ENCODE results near the gene DCTPP1. TPM values are rescaled to one million over a fixed set of nuclear protein-coding genes. Genes with fewer than 3 reads are reported as not detected.
A peak's percentile ranks its signal among the peaks of the same experiment; 100 is the strongest.
"Not testable (repeated sequence)": the region's sequence is repeated elsewhere in the genome, so short reads cannot be mapped to it uniquely, and the experiment has no call there.

The DCTPP1 gene
- 61.3 and 61.9 TPM in 2 replicates for total RNA-seq

- DNase-seq = peak; percentile 99
Measured at GRCh38 chr16:30429678-30430427, at the start of gene DCTPP1. TSS of gene DCTPP1 (minus strand) at chr16:30430030. CDS start at chr16:30429980, 50 bp downstream.

GRCh38 chr16:30478766-30479478, 49.1 kb upstream of the DCTPP1 start:
- DNase-seq = no peak

GRCh38 chr16:30477773-30478172, 47.9 kb upstream of the DCTPP1 start:
- not testable (repeated sequence) for DNase-seq

GRCh38 chr16:30476991-30477390, 47.2 kb upstream of the DCTPP1 start:
- DNase-seq = no peak

GRCh38 chr16:30474684-30475083, 44.9 kb upstream of the DCTPP1 start:
- no peak for DNase-seq

- no peak for DNase-seq
Measured at GRCh38 chr16:30474074-30474452, 44.2 kb upstream of the DCTPP1 start.

- DNase-seq = no peak
Measured at GRCh38 chr16:30473231-30474073, 43.6 kb upstream of the DCTPP1 start.

- no peak for DNase-seq
Measured at GRCh38 chr16:30472328-30472942, 42.6 kb upstream of the DCTPP1 start, which contains the start of gene ITGAL. TSS of gene ITGAL (plus strand) at chr16:30472742. CDS start at chr16:30472838, 96 bp downstream.

- no peak for DNase-seq
Measured at GRCh38 chr16:30470632-30470995, 40.8 kb upstream of the DCTPP1 start.

- no peak for DNase-seq
Measured at GRCh38 chr16:30470170-30470512, 40.3 kb upstream of the DCTPP1 start.

- DNase-seq = no peak
Measured at GRCh38 chr16:30464078-30464477, 34.2 kb upstream of the DCTPP1 start.

GRCh38 chr16:30461426-30461825, 31.6 kb upstream of the DCTPP1 start:
- not testable (repeated sequence) for DNase-seq

- DNase-seq = no peak
Measured at GRCh38 chr16:30459456-30459855, 29.6 kb upstream of the DCTPP1 start.

- DNase-seq = no peak
Measured at GRCh38 chr16:30458561-30459394, 28.9 kb upstream of the DCTPP1 start.

GRCh38 chr16:30457743-30458560, 28.1 kb upstream of the DCTPP1 start:
- DNase-seq = no peak

- DNase-seq = no peak
Measured at GRCh38 chr16:30457256-30457655, 27.4 kb upstream of the DCTPP1 start.

GRCh38 chr16:30456302-30456701, 26.5 kb upstream of the DCTPP1 start:
- DNase-seq = no peak

- DNase-seq = not testable (repeated sequence)
Measured at GRCh38 chr16:30452709-30453580, 23.1 kb upstream of the DCTPP1 start.

GRCh38 chr16:30449116-30449435, 19.2 kb upstream of the DCTPP1 start:
- DNase-seq = no peak
